HL-60/S4 (cell line): ENCODE measurements around the gene IRGM.

ENCODE experiments used
- in situ Hi-C: fragments of 300-500 bp; cut with MboI; formaldehyde crosslinking; loops from 2 replicates; pipeline ENCODE4 v1.14.3; 2022; ENCODE audit warnings: low sequenced_read_pairs

Gene IRGM

DNA sequence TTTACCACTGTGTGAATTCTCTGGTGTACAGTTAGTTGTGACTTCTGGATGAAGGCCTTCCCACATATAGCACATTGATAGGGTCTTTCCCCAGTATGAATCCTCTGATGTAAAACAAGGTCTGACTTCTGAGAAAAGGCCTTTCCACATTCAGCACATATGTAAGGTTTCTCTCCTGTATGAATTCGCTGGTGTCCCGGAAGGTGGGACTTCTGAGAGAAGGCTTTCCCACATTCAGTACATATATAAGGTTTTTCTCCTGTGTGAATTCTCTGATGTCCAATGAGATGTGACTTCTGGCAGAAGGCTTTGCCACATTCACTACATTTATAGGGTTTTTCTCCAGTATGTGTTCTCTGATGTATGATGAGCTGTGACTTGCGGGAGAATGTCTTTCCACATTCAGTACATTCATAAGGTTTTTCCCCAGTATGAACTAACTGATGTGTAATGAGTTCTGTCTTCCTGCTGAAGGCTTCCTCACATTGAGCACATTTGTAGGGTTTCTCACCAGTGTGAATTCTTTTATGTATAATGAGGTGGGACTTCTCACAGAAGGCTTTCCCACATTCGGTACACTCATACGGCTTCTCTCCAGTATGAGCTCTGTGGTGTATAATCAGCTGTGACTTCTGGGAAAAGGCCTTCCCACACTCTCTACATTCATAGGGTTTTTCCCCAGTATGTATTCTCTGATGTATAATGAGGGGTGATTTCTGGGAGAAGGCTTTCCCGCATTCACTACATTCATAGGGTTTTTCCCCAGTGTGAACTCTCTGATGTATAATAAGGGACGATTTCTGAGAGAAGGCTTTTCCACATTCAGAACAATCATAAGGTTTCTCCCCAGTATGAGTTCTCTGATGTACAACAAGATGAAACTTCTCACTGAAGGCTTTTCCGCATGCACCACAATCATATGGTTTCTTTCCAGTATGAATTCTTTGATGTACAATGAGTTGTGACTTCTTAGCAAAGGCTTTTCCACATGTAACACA is 49.4 kb downstream of the IRGM start:
- in situ Hi-C loops, result loop anchor here (10.0 kb wide), 1 partner anchor 49 kb away; no protein-coding TSS in a partner anchor
